Measurements from ENCODE around the gene ARHGAP6. TPM values are rescaled to one million over a fixed set of nuclear protein-coding genes. Genes with fewer than 3 reads are reported as not detected.

Gene ARHGAP6
- total RNA-seq, 4 donors from 2014 or later: 2.7 to 9.1 (median 4.3) TPM

DNA sequence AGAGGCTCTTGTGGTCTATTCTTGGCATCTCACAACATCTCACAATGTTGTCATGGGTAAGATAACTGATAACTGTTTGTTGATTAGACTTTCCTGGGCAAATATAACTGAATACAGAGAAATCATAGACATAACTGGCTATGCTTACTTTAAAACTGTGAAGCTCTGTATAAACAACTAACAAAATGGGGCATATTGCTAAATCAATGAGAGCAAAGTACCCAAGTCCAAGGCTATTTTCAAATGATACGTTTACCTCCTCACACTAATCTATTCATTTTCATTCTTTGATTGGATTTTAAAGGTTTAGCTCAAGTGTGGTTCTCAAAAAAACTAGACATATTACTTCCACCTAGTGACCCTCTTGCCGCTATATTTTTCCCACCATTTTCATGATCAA is 333.9 kb downstream of the ARHGAP6 start:
- TF ChIP-seq, protein P1, sequence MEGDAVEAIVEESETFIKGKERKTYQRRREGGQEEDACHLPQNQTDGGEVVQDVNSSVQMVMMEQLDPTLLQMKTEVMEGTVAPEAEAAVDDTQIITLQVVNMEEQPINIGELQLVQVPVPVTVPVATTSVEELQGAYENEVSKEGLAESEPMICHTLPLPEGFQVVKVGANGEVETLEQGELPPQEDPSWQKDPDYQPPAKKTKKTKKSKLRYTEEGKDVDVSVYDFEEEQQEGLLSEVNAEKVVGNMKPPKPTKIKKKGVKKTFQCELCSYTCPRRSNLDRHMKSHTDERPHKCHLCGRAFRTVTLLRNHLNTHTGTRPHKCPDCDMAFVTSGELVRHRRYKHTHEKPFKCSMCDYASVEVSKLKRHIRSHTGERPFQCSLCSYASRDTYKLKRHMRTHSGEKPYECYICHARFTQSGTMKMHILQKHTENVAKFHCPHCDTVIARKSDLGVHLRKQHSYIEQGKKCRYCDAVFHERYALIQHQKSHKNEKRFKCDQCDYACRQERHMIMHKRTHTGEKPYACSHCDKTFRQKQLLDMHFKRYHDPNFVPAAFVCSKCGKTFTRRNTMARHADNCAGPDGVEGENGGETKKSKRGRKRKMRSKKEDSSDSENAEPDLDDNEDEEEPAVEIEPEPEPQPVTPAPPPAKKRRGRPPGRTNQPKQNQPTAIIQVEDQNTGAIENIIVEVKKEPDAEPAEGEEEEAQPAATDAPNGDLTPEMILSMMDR (IDR thresholded peaks at IDR 0.05): no peak
- no peak for TF ChIP-seq POLR2A (IDR thresholded peaks at IDR 0.05)
- intact Hi-C loops (cut with DNase I; ENCODE audit: low total_unique reads): no loop called here
- H3K4me3 ChIP-seq (ENCODE audit: low read depth, poor library complexity, severe bottlenecking): no peak overlapping the region
- no peak for DNase-seq (ENCODE audit: low spot score in 2 of 2)
- 73 to 96% methylated on average over 2 of the region's 2 CpGs for WGBS, 2 donors

DNA sequence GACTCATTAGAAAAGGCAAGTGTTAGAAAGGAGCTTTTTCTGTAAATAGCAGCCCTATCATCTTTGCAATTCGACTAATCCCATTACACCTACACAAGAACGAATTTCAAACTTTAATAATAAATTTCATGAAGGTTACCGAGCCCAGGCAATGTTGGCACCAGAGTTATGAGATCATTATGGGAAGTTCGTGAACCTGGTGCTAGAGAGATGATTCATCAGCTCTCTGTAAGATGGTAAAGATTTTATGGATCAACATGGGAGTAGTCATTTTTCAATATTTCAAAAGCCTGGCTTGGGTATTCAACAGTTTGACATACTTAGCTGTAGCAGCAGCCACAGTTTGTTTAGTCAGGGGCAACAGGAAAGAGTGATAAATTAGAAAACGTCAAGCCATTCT is 336.7 kb downstream of the ARHGAP6 start:
- H3K4me3 ChIP-seq (ENCODE audit: low read depth, poor library complexity, severe bottlenecking): no peak overlapping the region
- no peak for DNase-seq (ENCODE audit: low spot score in 2 of 2)
- 30 to 37% methylated on average over 5 of the region's 5 CpGs for WGBS, 2 donors
- TF ChIP-seq POLR2A (IDR thresholded peaks at IDR 0.05): no peak
- TF ChIP-seq, protein P1 (IDR thresholded peaks at IDR 0.05): no peak
- intact Hi-C loops (cut with DNase I; ENCODE audit: low total_unique reads): no loop called here

DNA sequence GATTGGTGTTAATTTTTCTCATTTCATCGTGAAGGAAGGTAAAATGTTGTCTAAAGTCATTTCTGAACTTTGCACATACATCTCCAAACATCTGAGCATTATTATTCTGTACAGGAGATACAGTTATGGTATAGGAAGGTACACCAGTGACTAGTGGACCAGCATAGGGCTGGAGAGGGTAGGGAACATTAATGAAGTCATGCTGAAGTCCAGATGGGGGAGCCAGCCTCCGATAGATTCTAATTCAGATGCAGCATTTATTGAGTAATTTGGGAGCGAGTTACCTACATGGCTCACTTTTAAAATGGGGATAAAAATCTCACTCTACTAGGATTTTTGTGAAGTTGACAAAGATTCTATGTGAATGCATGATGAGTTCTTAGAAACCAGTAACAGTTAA is 337.6 kb downstream of the ARHGAP6 start:
- WGBS, 2 donors: 71 to 95% methylated on average over 3 of the region's 3 CpGs
- H3K4me3 ChIP-seq (ENCODE audit: low read depth, poor library complexity, severe bottlenecking): no peak overlapping the region
- TF ChIP-seq, protein P1 (IDR thresholded peaks at IDR 0.05): no peak
- no peak for TF ChIP-seq POLR2A (IDR thresholded peaks at IDR 0.05)
- DNase-seq (ENCODE audit: low spot score in 2 of 2): no peak
- intact Hi-C loops (cut with DNase I; ENCODE audit: low total_unique reads): no loop called here

DNA sequence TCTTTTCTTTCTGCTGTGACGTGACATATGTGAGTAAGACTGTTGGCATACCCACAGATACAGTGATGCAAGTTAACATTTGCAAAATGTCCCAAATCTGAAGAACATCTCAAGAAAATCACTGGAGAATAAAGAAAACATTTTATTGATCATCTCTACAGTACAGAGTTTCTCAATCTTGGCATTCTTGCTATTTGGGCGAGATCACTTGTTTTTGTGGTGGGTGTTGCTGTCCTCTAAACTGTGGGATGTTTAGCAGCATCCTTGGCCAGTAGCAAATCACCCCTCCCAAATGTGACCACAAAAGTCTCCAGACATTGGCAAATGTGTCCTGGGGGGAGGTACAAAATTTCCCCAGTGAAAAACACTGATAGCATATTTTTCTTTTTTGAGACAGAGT is 343.7 kb downstream of the ARHGAP6 start:
- no peak for TF ChIP-seq POLR2A (IDR thresholded peaks at IDR 0.05)
- TF ChIP-seq, protein P1 (IDR thresholded peaks at IDR 0.05): no peak
- WGBS, 2 donors: 53 to 54% methylated on average over 2 of the region's 2 CpGs
- intact Hi-C loops (cut with DNase I; ENCODE audit: low total_unique reads): no loop called here
- DNase-seq (ENCODE audit: low spot score in 2 of 2): peak in 1 of 2 donors; percentile 32
- H3K4me3 ChIP-seq (ENCODE audit: low read depth, poor library complexity, severe bottlenecking): no peak overlapping the region

DNA sequence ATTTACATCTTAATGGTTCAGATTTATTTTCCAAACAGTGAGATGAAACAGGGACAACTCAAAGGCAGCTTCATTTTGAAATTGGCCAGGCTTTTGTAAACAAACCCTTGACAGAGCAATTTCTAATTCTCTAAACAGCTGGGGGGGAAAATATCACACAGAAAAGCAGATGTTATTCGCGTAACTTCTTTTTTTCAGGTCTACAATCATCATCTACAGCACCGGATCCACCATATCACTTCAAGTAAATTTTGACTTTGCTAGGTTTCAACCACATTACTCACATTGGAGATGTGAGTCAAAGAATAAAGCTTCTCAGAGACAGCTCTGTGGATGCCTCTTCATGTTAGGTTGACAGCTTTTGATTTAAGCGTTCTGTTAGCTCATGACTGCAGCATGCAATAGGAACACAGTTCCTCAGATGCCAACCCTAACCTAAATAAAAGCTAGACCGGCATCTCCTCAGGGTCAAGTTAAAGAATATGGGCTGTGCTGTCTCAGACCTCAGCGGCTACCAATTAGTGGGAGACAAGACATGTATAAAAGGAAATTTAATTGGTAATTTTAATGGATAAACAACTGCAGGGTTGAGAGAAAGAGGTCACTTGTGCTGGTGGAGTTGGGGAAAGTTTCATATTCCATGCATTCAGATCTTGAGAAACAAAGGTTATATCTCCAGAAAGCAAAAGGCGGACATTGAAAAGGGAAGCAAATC is 345.8 kb downstream of the ARHGAP6 start:
- intact Hi-C loops (cut with DNase I; ENCODE audit: low total_unique reads): no loop called here
- H3K4me3 ChIP-seq (ENCODE audit: low read depth, poor library complexity, severe bottlenecking): no peak overlapping the region
- WGBS, 2 donors: 66 to 68% methylated on average over 7 of the region's 7 CpGs
- DNase-seq (ENCODE audit: low spot score in 2 of 2): no peak
- no peak for TF ChIP-seq POLR2A (IDR thresholded peaks at IDR 0.05)
- TF ChIP-seq, protein P1 (IDR thresholded peaks at IDR 0.05): no peak

DNA sequence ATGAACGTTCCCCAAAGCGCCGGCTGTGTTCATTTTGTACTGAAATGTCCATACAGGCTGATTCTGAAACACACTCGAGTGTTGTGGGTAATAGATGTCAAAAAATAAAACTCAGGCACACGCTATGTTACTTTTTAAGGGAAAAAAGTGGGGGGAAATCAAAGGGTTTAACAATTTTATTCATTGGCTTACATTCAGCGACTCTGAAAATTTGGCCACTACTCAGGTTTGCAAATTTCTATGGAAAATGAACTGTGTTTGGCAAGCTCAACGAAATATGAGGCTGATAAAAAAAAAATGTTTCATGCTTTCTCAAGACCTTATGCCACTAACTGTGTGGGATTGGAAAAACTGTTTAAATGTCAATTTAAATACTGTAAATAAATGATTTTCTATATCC is 354.0 kb downstream of the ARHGAP6 start:
- no peak for DNase-seq (ENCODE audit: low spot score in 2 of 2)
- 57 to 66% methylated on average over 7 of the region's 7 CpGs for WGBS, 2 donors
- intact Hi-C loops (cut with DNase I; ENCODE audit: low total_unique reads): no loop called here
- no peak overlapping the region for H3K4me3 ChIP-seq (ENCODE audit: low read depth, poor library complexity, severe bottlenecking)
- TF ChIP-seq, protein P1 (IDR thresholded peaks at IDR 0.05): no peak
- TF ChIP-seq POLR2A (IDR thresholded peaks at IDR 0.05): no peak

Measured in lower leg skin (tissue), 4 donors.